Skin epidermis (tissue), 12 donors: ENCODE results near the gene DCXR.

Source experiments
- H3K27ac ChIP-seq, 21 experiments: fragments of 200-600 bp; sonication (generic) in 11 of 21; one replicate each; pipeline ENCODE4 v1.5.0; 2020; ENCODE audit warnings: mild to moderate bottlenecking in 3 of 21, inconsistent platforms in 2 of 21, moderate library complexity in 2 of 21
- H3K4me3 ChIP-seq, 7 experiments: fragments of 200-600 bp; sonication (generic) in 2 of 7; one replicate each; pipeline ENCODE4 v1.5.0; 2020; ENCODE audit warnings: inconsistent platforms in 2 of 7, mild to moderate bottlenecking in 2 of 7, moderate library complexity in 1 of 7

Gene DCXR

GRCh38 chr17:82056729-82057621 is 19.5 kb upstream of the DCXR start:
- no peak overlapping the region for H3K4me3 ChIP-seq
- no peak overlapping the region for H3K27ac ChIP-seq

- H3K27ac ChIP-seq = no peak overlapping the region
- no peak overlapping the region for H3K4me3 ChIP-seq
Measured at GRCh38 chr17:82055965-82056728, 18.6 kb upstream of the DCXR start.

- Histone ChIP-seq H3K4me3 (no peak overlapping the region), H3K27ac (no peak overlapping the region)
Measured at GRCh38 chr17:82055023-82055964, 17.8 kb upstream of the DCXR start.

- H3K27ac ChIP-seq = no peak overlapping the region
- H3K4me3 ChIP-seq = no peak overlapping the region
Measured at GRCh38 chr17:82054351-82055022, 17.0 kb upstream of the DCXR start.

GRCh38 chr17:82053556-82054263 is 16.2 kb upstream of the DCXR start:
- H3K4me3 ChIP-seq = no peak overlapping the region
- no peak overlapping the region for H3K27ac ChIP-seq

- peak overlapping the region in 4 of 7 experiments; percentile 67 to 88 (median 76) for H3K4me3 ChIP-seq
Measured at GRCh38 chr17:82053130-82053529, 15.6 kb upstream of the DCXR start.

GRCh38 chr17:82052638-82053059 is 15.2 kb upstream of the DCXR start:
- H3K27ac ChIP-seq = peak overlapping the region in 17 of 21 experiments; percentile 9 to 89 (median 81)
- H3K4me3 ChIP-seq = peak overlapping the region; percentile 65 to 88 (median 78)

More at GRCh38 chr17:82053130-82053529, 15.6 kb upstream of the DCXR start:
- peak overlapping the region in 3 of 21 experiments; percentile 82 to 89 (median 88) for H3K27ac ChIP-seq

- H3K27ac ChIP-seq = peak within 1 kb of the TSS; percentile 37 to 91 (median 81)
Measured at GRCh38 chr17:82051776-82052637, 14.5 kb upstream of the DCXR start, which contains the start of the genes GPS1 and RFNG. Gene GPS1 (plus strand): TSS chr17:82051898. CDS start chr17:82051932, 34 bp downstream. Gene RFNG (minus strand): TSS chr17:82051811. CDS start chr17:82051766, 45 bp downstream.

GRCh38 chr17:82050761-82051641 is 13.5 kb upstream of the DCXR start:
- Histone ChIP-seq H3K4me3 (peak overlapping the region; percentile 65 to 88 (median 78)), H3K27ac (peak overlapping the region; percentile 37 to 91 (median 81))

More at GRCh38 chr17:82051776-82052637, 14.5 kb upstream of the DCXR start, which contains the start of the genes GPS1 and RFNG:
- peak within 1 kb of the TSS; percentile 65 to 88 (median 78) for H3K4me3 ChIP-seq

- peak overlapping the region in 13 of 21 experiments; percentile 55 to 91 (median 82) for H3K27ac ChIP-seq
Measured at GRCh38 chr17:82050152-82050760, 12.8 kb upstream of the DCXR start.

GRCh38 chr17:82049521-82049971 is 12.0 kb upstream of the DCXR start:
- Histone ChIP-seq H3K4me3 (no peak overlapping the region), H3K27ac (no peak overlapping the region)

More at GRCh38 chr17:82050152-82050760, 12.8 kb upstream of the DCXR start:
- peak overlapping the region in 5 of 7 experiments; percentile 67 to 88 (median 83) for H3K4me3 ChIP-seq

- H3K27ac ChIP-seq = no peak overlapping the region
Measured at GRCh38 chr17:82049106-82049505, 11.6 kb upstream of the DCXR start.

GRCh38 chr17:82048571-82048971 is 11.1 kb upstream of the DCXR start:
- Histone ChIP-seq H3K4me3 (no peak overlapping the region), H3K27ac (no peak overlapping the region)

More at GRCh38 chr17:82049106-82049505, 11.6 kb upstream of the DCXR start:
- no peak overlapping the region for H3K4me3 ChIP-seq

GRCh38 chr17:82047914-82048570 is 10.5 kb upstream of the DCXR start:
- Histone ChIP-seq H3K4me3 (no peak overlapping the region), H3K27ac (no peak overlapping the region)

- no peak overlapping the region for H3K27ac ChIP-seq
Measured at GRCh38 chr17:82047379-82047778, 9.9 kb upstream of the DCXR start.

More at GRCh38 chr17:82047379-82047778, 9.9 kb upstream of the DCXR start:
- H3K4me3 ChIP-seq = no peak overlapping the region
